Panc1 (cell line): ENCODE measurements around the gene CD101.

ENCODE experiments used
- CTCF ChIP-seq: fragments of 450-650 bp; IDR thresholded peaks from 2 replicates; pipeline ENCODE4 v1.5.1; 2017; ENCODE audit warnings: mild to moderate bottlenecking
- POLR2AphosphoS5 ChIP-seq: IDR thresholded peaks from 2 replicates; pipeline ENCODE4 v1.6.1; 2012; ENCODE audit warnings: mild to moderate bottlenecking, low read depth, low read length, moderate library complexity
- SIN3A ChIP-seq: IDR thresholded peaks from 2 replicates; pipeline ENCODE4 v1.6.1; 2012; ENCODE audit warnings: low read depth, mild to moderate bottlenecking, low read length, moderate library complexity, borderline replicate concordance; ENCODE audit not compliant: insufficient read depth
- TF ChIP-seq, protein P1 (sequence below), 2 experiments: IDR thresholded peaks; 2 replicates each; pipeline ENCODE4 v1.6.1; 2011 to 2012; ENCODE audit warnings: low read depth in 2 of 2, control low read depth in 1 of 2, low read length in 1 of 2, mild to moderate bottlenecking in 1 of 2, moderate library complexity in 1 of 2; ENCODE audit not compliant: insufficient read depth in 1 of 2

DNA sequence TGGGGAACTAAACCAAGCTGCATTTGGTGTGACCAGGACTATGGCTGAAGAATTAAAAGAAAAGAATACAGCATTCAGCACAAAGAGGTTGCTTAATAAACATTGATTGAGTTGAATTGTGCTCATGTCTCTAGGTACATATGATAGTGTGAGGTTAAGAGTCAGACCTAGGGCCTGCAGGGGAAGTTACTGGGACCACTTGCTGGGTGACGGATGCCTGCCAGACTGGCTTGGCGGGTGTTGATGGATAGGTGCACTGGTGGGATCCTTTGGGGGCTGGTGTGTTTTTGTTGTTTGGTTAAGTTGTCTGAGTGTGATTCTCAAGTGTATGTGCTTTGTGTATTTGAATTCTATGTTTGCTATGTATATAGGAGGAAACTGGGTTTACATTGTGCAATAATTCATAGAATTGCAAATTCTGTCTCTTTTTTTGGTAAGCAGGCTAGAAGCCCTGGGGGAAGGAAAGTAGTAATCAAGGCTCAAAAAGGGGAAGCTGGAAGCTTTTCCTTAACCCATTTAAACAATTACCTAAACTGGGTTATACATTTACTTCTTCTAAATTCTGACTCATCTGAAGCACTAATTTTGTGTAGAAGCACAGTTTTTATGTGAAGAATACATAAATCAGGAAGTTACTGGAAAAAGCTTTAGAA is 1.8 kb downstream of the CD101 start:
- TF ChIP-seq CTCF (no peak), SIN3A (no peak), POLR2AphosphoS5 (no peak)
- TF ChIP-seq, protein P1, sequence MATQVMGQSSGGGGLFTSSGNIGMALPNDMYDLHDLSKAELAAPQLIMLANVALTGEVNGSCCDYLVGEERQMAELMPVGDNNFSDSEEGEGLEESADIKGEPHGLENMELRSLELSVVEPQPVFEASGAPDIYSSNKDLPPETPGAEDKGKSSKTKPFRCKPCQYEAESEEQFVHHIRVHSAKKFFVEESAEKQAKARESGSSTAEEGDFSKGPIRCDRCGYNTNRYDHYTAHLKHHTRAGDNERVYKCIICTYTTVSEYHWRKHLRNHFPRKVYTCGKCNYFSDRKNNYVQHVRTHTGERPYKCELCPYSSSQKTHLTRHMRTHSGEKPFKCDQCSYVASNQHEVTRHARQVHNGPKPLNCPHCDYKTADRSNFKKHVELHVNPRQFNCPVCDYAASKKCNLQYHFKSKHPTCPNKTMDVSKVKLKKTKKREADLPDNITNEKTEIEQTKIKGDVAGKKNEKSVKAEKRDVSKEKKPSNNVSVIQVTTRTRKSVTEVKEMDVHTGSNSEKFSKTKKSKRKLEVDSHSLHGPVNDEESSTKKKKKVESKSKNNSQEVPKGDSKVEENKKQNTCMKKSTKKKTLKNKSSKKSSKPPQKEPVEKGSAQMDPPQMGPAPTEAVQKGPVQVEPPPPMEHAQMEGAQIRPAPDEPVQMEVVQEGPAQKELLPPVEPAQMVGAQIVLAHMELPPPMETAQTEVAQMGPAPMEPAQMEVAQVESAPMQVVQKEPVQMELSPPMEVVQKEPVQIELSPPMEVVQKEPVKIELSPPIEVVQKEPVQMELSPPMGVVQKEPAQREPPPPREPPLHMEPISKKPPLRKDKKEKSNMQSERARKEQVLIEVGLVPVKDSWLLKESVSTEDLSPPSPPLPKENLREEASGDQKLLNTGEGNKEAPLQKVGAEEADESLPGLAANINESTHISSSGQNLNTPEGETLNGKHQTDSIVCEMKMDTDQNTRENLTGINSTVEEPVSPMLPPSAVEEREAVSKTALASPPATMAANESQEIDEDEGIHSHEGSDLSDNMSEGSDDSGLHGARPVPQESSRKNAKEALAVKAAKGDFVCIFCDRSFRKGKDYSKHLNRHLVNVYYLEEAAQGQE (IDR thresholded peaks at IDR 0.05; ENCODE audit: insufficient read depth in 1 of 2, low read depth in 2 of 2, low read length in 1 of 2) = no peak
